Fibroblast of skin of back (primary cell): ENCODE results near the gene RABEPK.
"Not testable (repeated sequence)": the region's sequence is repeated elsewhere in the genome, so short reads cannot be mapped to it uniquely, and the experiment has no call there.

ENCODE experiments used
- DNase-seq: peaks from one replicate; pipeline ENCODE4 v3.0.0-alpha.2; 2013

The RABEPK gene

DNA sequence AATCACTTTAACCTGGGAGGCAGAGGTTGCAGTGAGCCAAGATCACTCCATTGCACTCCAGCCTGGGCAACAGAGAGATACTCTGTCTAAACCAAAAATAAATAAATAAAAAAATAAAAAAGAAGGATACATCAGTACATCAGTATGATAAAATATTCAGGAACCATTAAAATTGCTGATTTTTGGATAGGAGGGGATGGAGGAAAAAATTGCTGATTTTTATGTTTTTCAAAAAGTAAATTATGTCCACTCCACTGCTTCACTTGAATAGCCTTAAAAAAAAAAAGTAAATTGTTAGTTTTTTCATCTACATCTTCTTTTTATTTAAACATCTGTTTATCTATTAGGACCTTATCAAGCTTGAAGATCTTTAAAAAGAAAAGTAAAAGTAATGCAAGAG is 53.9 kb downstream of the RABEPK start:
- no peak for DNase-seq

DNA sequence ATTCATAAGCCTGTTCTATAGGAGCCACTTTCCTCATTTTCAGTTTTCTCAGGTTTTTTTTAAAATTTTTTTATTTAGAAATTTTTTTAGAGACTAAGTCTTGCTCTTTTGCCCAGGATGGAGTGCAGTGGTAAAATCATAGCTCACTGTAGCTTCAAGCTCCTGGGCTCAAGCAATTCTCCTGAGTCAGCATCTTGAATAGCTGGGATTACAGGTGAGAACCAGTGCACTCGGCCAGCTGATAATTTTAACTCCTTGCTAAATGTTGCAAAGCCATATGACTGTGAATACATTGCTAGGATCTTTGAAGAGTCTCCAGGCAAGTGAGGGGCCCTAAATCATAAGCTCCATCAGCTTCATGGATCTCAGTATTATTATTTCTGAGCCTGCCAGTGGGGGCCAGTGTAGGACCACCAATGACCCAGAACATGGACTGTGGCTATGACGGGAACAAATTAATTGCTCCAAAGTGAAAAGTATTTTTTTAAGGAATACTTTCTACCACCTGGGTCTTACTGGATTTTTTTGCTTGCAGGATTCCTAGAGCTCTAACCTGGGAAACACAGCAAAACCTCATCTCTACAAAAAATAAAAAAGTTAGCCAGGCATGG is 55.5 kb downstream of the RABEPK start:
- DNase-seq, result peak; percentile 22

DNA sequence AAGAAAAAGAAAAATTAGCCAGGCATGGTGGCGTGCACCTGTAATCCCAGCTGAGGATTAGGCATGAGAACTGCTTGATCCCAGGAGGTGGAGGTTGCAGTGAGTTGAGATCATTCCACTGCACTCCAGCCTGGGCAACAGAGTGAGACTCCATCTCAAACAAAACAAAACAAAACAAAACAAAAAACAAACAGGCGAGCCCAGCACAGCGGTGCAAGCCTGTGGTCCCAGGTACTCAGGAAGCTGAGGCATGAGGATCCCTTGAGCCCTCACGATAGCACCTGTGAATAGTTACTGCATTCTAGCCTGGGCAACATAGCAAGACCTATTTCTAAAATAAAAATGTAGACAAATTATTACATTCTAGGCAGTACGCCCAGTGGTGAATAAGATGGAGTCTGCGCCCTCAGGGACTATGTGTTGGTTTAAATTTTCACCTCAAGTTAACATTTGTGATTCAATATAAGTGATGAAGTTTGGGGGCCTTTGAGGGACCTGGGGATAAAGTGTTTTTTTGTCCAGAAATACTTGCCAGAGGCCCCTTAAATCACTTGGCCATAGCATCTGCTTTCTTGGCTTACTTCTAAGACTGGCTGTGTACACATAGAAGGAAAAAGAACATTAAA is 57.9 kb downstream of the RABEPK start:
- no peak for DNase-seq

DNA sequence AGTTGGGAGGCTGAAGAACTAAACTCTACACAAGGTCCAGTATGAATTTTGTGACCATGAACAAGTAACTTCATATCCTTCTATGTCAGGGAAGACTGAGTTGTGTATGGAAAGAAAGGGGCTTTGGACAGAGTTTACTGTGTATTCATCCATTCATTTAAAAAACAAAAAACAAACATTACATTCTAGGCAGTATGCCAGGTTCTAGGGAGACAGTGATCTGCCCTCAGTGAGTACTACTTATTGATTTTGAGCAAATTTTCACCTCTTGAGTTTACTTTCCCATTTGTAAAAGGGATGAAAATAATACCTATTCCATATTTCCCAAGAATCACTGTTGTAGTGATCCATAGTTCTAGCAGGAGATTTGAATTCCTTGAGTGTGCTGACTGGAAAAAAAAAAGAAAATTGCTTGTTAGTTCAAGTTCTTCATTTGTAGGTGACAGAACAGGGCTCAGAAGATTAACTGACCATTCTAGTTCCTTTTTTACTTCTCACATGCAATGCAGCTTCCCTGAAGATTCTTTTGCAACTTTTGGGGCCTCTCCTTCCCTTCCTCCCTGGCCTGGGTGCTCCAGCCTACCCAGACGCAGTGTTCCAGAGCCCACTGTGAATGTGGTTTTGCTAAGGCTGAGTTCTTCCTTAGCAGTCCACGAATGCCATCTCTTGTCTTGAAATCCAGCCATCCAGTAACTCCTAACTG is 58.6 kb downstream of the RABEPK start:
- DNase-seq, result no peak

DNA sequence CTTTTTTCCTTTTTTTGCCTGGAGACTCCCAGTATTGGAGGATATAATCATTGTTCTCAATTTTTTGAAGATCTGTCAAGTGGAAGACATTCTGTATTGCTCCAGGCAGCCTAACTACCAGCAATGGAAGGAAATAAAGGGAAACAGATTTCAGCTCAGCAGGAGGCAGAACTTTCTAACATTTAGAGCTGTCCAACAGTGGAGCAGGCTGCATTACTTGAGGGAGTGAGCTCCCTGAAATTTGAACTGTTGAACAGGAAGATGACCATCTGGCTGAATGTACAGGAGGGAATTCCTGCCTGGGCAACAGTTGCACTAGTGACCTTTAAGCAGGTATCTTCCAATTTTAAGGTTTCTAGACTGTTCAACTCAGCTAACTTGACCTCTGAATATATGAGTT is 60.2 kb downstream of the RABEPK start:
- DNase-seq, result no peak

DNA sequence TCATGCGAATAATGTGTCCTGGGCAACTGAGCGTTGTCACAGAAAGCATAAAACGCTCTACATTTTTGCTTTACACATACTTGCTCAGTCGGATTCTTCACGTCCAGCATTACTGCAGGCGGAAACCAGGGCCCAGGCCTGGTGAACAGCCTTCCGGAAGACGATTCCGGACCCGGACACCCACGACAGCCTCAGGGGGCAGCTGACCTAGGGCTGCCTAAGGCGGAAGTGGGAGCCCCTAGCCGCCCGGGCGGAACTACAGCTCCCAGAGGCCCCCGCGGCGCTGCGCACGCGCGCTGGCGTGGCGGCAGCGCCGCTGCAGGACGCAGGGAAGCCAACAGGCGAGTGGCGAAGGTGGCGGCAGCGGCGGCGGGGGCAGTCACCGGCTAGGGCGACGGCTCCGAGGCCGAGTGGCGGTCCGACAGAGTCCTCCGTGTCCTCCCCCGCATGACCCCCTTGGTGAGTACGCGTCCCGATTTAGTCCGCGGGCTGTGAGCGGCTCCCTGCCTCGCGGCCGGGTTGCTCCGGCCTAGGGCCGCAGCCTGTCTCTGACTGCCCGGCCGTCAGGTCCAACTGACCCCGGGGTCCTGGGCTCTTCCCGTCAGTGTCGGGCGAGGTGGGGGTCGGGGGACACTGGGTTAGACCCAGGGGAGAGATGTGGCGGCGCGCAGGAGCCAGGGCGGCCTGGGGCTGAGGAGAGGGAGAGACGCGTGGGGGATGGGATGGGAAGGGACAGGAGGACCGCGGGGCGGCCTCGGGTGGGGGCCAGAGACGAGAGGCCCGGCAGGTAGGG is 61.4 kb downstream of the RABEPK start, which contains the start of gene GAPVD1:
Gene GAPVD1 (plus strand): TSS at position 326 of the 793 bp plus-strand sequence. CDS start 37,096 bp downstream, outside the sequence.
- peak; percentile 92 for DNase-seq

DNA sequence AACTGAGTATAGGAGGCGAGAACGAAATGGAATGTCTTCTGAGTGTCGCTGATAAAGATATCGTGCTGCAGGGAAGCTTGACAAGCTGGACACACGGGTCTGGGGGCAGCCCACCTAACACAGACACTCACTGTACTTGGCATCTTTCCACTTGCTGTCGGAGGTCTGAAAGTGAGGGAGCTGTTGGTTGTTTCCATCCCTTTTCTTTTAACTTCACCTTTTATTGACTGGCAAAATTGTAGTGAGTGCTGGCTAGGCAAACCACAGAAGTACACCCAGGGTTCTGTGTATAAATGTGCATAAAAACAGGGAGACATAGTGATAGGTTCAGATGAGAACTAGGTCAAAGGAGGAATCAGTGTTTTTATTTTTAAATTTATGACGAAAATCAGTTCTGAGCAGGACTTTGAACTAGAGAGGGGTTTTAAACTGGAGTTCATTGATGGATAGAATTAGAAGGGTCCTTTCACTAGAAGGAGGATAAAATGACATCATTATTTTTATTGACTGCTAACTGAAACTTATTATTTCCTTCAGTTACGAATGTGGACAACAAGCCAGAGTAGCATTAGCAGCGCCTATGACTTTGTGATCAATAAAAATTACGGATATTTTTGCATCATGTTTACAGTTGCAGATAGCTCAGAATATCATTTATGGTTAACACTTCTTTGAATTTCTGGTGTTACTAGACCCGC is 62.1 kb downstream of the RABEPK start:
- no peak for DNase-seq

DNA sequence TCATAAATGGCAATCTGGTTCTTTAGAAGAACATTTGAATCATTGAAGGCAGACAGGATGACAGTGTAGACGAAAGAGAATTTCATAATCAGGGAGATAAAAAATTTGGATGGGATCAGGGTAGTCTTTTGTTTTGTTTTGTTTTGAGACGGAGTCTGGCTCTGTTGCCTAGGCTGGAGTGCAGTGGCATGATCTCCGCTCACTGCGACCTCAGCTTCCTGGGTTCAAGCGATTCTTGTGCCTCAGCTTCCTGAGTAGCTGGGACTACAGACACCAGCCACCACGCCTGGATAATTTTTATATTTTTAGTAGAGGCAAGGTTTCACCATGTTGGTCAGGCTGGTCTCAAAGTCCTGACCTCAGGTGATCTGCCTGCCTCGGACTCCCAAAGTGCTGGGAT is 63.7 kb downstream of the RABEPK start:
- DNase-seq, result not testable (repeated sequence)

DNA sequence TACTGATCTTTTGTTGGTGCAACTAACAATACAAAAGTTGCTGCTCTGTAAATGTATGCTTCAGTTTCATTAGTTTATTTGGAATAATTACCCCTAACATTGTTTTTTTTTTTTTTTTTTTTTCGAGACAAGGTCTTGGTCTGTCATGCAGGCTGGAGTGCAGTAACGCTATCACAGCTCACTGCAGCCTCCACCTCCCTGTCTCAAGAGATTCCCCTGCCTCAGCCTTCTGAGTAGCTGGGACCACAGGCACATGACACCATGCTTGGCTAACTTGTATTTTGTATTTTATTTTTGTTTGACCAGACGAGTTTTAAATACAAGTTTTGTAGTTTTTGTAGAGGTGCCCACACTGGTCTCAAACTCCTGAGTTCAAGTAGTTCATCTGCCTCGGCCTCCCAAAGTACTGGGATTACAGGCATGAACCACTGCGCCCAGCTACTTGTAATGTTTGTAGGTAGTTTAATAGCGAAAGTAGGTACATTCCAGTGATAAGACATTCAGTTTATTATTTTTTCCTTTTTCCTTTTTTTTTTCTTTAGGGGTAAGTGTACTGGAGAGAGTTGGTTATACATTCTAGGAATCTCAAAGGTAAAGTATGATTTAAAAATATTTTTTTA is 68.2 kb downstream of the RABEPK start:
- no peak for DNase-seq

DNA sequence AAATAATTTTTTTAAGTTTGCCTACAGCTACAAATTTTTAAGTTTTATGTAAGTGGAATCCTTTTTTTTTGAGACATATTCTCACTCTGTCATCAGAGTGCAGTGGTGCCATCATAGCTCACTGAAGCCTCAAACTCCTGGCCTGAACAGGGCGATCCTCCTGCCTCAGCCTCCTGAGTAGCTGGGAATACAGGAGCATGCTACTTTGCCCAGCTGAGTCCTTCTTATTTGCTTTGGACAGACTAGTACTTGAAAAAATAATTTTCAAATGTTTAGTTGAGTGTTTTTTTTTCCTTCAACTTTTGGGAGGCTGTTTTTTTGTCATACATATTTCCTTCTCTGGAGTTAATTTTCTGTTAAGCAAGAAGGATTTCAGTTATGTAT is 68.7 kb downstream of the RABEPK start:
- DNase-seq, result no peak

DNA sequence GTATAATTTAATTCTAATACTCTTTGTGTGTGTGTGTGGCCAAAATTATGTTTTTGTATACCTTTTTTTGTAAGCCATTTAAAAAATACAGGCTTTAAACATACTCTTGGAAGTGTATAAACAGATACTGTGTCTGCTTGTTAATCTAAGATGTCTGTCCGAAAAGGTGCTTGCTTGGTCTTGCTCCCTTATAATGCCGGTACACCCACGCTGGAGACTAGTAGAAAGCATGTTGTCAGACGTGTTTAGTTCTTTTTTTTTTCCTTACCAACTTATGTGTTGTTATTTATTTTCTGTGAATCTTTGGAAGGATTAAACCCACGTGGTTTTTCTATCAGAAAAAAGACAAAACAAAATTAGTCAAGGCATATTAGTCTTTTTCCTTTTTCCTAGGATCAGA is 70.7 kb downstream of the RABEPK start:
- DNase-seq, result no peak

DNA sequence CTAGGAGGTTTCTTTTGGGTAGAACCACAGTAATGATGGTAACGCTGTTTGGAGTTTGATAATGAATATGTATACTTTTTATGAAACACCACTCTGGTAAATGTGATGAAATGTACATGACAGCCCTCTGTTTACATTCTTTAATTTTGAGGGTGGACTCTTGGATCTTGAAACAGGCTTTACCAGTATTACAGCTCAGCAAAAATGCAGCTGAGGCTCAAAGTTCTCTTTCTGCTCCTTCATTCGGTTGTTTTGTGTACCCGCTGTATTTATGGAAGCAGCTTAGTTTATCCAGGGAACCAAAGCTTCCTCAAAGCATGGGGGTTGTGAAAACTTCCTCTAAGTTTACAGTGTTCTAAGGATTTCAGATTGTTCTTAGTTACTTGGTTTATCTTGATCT is 72.4 kb downstream of the RABEPK start:
- no peak for DNase-seq

DNA sequence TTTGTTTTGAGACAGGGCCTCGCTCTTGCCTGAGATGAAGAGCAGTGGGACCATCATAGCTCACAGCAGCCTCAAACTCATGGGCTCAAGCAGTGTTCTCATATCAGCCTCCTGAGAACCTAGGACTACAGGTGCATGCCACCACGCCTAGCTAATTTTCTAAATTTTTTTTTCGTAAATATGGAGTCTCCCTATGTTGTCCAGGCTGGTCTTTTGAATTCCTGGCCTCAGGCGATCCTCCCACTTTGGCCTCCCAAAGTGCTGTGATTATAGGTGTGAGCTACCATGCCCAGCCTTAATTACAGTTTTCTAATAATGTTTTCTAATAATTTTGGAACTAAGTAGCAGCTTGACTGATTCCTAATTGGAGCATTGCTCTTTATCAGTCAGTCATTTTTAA is 76.4 kb downstream of the RABEPK start:
- DNase-seq, result no peak

DNA sequence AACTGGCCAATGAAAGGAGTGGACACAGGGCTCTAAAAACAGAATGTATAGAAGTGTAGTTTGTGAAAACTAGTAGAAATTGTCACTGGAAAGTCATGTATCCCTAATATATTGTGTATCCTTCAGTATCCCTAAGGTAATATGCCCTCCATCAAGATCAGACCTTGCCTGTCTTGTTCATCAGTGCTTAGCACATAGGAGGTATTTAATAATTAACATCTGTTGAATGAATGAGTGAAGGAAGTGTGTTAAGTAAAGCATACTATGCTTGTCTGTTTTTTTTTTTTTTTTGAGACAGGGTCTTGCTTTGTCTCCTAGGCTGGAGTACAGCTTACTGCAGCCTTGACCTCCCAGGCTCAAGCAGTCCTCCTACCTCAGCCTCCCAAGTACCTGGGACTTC is 77.1 kb downstream of the RABEPK start:
- no peak for DNase-seq

DNA sequence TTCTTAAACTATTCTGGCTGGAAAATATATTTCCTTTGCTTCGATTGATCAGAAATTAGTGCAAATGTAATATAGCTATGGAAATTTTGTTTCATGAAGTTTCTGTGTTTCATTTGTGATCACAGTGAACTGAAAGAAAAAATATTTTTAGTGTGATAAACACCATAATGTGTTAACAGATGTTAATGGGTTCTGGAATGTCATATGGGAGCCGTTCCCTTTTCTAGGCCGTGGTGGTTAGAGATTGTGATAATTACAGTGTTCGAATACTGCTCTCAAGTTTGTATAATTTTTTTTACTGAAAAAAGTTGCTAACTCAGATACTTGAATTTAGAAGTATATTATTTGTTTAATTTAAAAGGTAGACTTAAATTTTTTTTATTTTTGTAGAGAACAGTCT is 80.6 kb downstream of the RABEPK start:
- no peak for DNase-seq
